WTC11 (cell line): ENCODE data around the gene CEP76. TPM values are rescaled to one million over a fixed set of nuclear protein-coding genes. Genes with fewer than 3 reads are reported as not detected.
"Not testable (repeated sequence)": the region's sequence is repeated elsewhere in the genome, so short reads cannot be mapped to it uniquely, and the experiment has no call there.

Experiments
- ATAC-seq: fragments of 200-7000 bp; cut with Tn5 transposase; 2 replicates; pipeline ENCODE4 v1.10.0; 2021; ENCODE audit warnings: mild to moderate bottlenecking, moderate library complexity
- CTCF ChIA-PET: fragments of 300-600 bp; sonication (Branson Sonifier 250); formaldehyde crosslinking; loops from one replicate; lab custom pipeline; 2021; ENCODE audit warnings: antibody characterized with exemption; lab: Charles Lee
- POLR2A ChIA-PET: fragments of 350-600 bp; sonication (Branson Sonifier 250); formaldehyde crosslinking; loops from one replicate; lab custom pipeline; 2021; ENCODE audit warnings: antibody characterized with exemption; lab: Charles Lee
- DNase-seq: peaks from one replicate; pipeline ENCODE4 v3.0.0; 2021; ENCODE audit warnings: low spot score
- H3K27ac Mint-ChIP-seq: 2 replicates; pipeline ENCODE4 v1.8.0; 2021; ENCODE audit warnings: mixed read lengths
- H3K27me3 Mint-ChIP-seq: 2 replicates; pipeline ENCODE4 v1.8.0; 2021; ENCODE audit warnings: low read depth, mild to moderate bottlenecking, moderate library complexity, mixed read lengths
- H3K36me3 Mint-ChIP-seq: 2 replicates; pipeline ENCODE4 v1.8.0; 2021; ENCODE audit warnings: mixed read lengths
- H3K4me1 Mint-ChIP-seq: 2 replicates; pipeline ENCODE4 v1.8.0; 2022; ENCODE audit warnings: mixed read lengths
- H3K4me3 Mint-ChIP-seq: 2 replicates; pipeline ENCODE4 v1.8.0; 2021; ENCODE audit warnings: mild to moderate bottlenecking, moderate library complexity, mixed read lengths
- H3K9me3 Mint-ChIP-seq: 2 replicates; pipeline ENCODE4 v1.8.0; 2021; ENCODE audit warnings: mixed read lengths
- CREM ChIP-seq: sonication (generic); formaldehyde crosslinking; IDR thresholded peaks from 2 replicates; pipeline ENCODE4 v1.8.1; 2022; ENCODE audit warnings: mild to moderate bottlenecking, missing genetic modification reagents, moderate library complexity
- EMX1 ChIP-seq: fragments of 250-450 bp; sonication (Bioruptor Pico); IDR thresholded peaks from 2 replicates; pipeline ENCODE4 v1.8.0; 2021; ENCODE audit warnings: mild to moderate bottlenecking
- FOXP4 ChIP-seq: sonication (generic); formaldehyde crosslinking; IDR thresholded peaks from 2 replicates; pipeline ENCODE4 v1.8.0; 2022; ENCODE audit warnings: mild to moderate bottlenecking, missing genetic modification reagents
- MYBL2 ChIP-seq: sonication (generic); formaldehyde crosslinking; IDR thresholded peaks from 2 replicates; pipeline ENCODE4 v1.8.1; 2023; ENCODE audit warnings: mild to moderate bottlenecking, moderate library complexity, missing genetic modification reagents
- OVOL2 ChIP-seq: fragments of 250-450 bp; sonication (Bioruptor Pico); IDR thresholded peaks from 2 replicates; pipeline ENCODE4 v1.9.0; 2021; ENCODE audit warnings: mild to moderate bottlenecking, borderline replicate concordance
- PRRX2 ChIP-seq: fragments of 250-450 bp; sonication (Bioruptor Pico); IDR thresholded peaks from 2 replicates; pipeline ENCODE4 v1.8.0; 2021; ENCODE audit warnings: mild to moderate bottlenecking
- RORB ChIP-seq: fragments of 250-450 bp; sonication (Bioruptor Pico); IDR thresholded peaks from 2 replicates; pipeline ENCODE4 v1.9.0; 2021; ENCODE audit warnings: mild to moderate bottlenecking
- SMAD3 ChIP-seq: sonication (generic); formaldehyde crosslinking; IDR thresholded peaks from 2 replicates; pipeline ENCODE4 v1.8.0; 2022; ENCODE audit warnings: missing genetic modification reagents, mild to moderate bottlenecking, borderline replicate concordance
- SOX15 ChIP-seq: fragments of 250-450 bp; sonication (Bioruptor Pico); IDR thresholded peaks from 2 replicates; pipeline ENCODE4 v1.9.0; 2021; ENCODE audit warnings: mild to moderate bottlenecking
- TEAD1 ChIP-seq: sonication (generic); formaldehyde crosslinking; IDR thresholded peaks from 2 replicates; pipeline ENCODE4 v1.8.0; 2022; ENCODE audit warnings: mild to moderate bottlenecking, missing genetic modification reagents
- USF2 ChIP-seq: sonication (generic); formaldehyde crosslinking; IDR thresholded peaks from 2 replicates; pipeline ENCODE4 v1.8.1; 2023; ENCODE audit warnings: mild to moderate bottlenecking, missing genetic modification reagents, moderate library complexity
- ZBTB43 ChIP-seq: sonication (generic); formaldehyde crosslinking; IDR thresholded peaks from 2 replicates; pipeline ENCODE4 v1.8.1; 2023; ENCODE audit warnings: mild to moderate bottlenecking, missing genetic modification reagents
- ZNF396 ChIP-seq: fragments of 250-450 bp; sonication (Bioruptor Pico); IDR thresholded peaks from 2 replicates; pipeline ENCODE4 v1.8.0; 2021; ENCODE audit warnings: mild to moderate bottlenecking, moderate library complexity, borderline replicate concordance
- total RNA-seq: library from RNA; stranded (reverse); gene quantifications from 3 replicates; pipeline ENCODE4 v1.2.3, GENCODE V29; 2021
- TF ChIP-seq, protein P1 (sequence below): fragments of 250-450 bp; sonication (Bioruptor Pico); IDR thresholded peaks from 2 replicates; pipeline ENCODE4 v1.9.0; 2021; ENCODE audit warnings: mild to moderate bottlenecking
- TF ChIP-seq, protein P2 (sequence below): sonication (generic); formaldehyde crosslinking; IDR thresholded peaks from 2 replicates; pipeline ENCODE4 v1.8.1; 2023; ENCODE audit warnings: mild to moderate bottlenecking, missing genetic modification reagents

The CEP76 gene
- total RNA-seq, 1 experiment from 2014 or later: 16.9 TPM

DNA sequence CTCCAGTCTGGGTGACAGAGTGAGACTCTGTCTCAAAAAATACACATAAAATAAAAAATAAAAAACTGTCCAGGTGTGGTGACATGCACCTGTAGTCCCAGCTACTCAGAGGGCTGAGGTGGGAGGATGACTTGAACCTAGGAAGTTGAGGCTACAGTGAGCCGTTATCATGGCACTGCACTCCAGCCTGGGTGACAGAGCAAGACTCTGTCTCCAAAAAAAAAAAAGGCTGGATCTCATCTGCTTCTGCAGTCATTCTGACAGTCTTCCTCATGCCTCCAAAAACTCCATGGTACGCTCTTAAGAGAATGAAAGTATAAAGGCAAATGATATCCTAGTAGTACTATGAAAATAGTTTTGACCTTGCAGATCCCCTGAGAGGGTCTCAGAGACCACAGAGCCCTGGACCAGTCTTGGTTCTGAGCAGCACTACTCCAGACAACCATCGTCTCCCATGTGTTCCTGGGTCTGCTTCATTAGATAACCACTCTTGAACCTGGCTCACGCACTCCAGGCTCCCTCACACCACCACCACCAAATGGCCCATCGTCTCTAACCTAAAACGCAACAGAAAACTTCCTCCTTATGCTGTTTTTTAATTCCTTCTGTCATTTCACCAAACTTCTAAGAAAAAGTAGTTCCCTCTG, 70.6 kb downstream of the CEP76 start:
- peaks cover 16% of the 10 kb centered on the region for H3K36me3 Mint-ChIP-seq
- ChIA-PET POLR2A (no interaction called here), CTCF (no interaction called here)
- H3K27me3 Mint-ChIP-seq: no peaks in the 10 kb centered on the region
- TF ChIP-seq, protein P1, sequence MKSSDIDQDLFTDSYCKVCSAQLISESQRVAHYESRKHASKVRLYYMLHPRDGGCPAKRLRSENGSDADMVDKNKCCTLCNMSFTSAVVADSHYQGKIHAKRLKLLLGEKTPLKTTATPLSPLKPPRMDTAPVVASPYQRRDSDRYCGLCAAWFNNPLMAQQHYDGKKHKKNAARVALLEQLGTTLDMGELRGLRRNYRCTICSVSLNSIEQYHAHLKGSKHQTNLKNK (CRISPR knock-in tag): no peak
- no peak overlapping the region for H3K4me3 Mint-ChIP-seq
- peaks cover 5% of the 10 kb centered on the region; the same call in 1 of the 2 replicates for H3K4me1 Mint-ChIP-seq
- 0 out of 2 replicates have a peak overlapping the region, but pooled peaks have one; percentile 34 for H3K27ac Mint-ChIP-seq
- H3K9me3 Mint-ChIP-seq: peaks cover 5% of the 10 kb centered on the region; the same call in 1 of the 2 replicates
- no peak for DNase-seq
- no peak for ATAC-seq

GRCh38 chr18:12630136-12630535, 72.4 kb downstream of the CEP76 start:
- DNase-seq (no peak), ATAC-seq (no peak)
- Mint-ChIP-seq H3K27me3 (no peaks in the 10 kb centered on the region), H3K4me1 (peaks cover 5% of the 10 kb centered on the region; the same call in 1 of the 2 replicates), H3K9me3 (peaks cover 5% of the 10 kb centered on the region; the same call in 1 of the 2 replicates), H3K36me3 (peaks cover 16% of the 10 kb centered on the region), H3K27ac (no peak overlapping the region)
- CTCF ChIA-PET: no interaction called here
- POLR2A ChIA-PET: no interaction called here
- no peak for TF ChIP-seq RORB
- TF ChIP-seq EMX1 (CRISPR knock-in tag): no peak
- no peak for TF ChIP-seq SMAD3 (CRISPR knock-in tag)
- TF ChIP-seq, protein P1 (CRISPR knock-in tag): no peak
- TF ChIP-seq FOXP4 (CRISPR knock-in tag): no peak
- no peak for TF ChIP-seq USF2
- no peak for TF ChIP-seq MYBL2
- TF ChIP-seq OVOL2 (CRISPR knock-in tag): no peak
- TF ChIP-seq, all 79 proteins: peak for 0
- H3K4me3 Mint-ChIP-seq: no peak overlapping the region

DNA sequence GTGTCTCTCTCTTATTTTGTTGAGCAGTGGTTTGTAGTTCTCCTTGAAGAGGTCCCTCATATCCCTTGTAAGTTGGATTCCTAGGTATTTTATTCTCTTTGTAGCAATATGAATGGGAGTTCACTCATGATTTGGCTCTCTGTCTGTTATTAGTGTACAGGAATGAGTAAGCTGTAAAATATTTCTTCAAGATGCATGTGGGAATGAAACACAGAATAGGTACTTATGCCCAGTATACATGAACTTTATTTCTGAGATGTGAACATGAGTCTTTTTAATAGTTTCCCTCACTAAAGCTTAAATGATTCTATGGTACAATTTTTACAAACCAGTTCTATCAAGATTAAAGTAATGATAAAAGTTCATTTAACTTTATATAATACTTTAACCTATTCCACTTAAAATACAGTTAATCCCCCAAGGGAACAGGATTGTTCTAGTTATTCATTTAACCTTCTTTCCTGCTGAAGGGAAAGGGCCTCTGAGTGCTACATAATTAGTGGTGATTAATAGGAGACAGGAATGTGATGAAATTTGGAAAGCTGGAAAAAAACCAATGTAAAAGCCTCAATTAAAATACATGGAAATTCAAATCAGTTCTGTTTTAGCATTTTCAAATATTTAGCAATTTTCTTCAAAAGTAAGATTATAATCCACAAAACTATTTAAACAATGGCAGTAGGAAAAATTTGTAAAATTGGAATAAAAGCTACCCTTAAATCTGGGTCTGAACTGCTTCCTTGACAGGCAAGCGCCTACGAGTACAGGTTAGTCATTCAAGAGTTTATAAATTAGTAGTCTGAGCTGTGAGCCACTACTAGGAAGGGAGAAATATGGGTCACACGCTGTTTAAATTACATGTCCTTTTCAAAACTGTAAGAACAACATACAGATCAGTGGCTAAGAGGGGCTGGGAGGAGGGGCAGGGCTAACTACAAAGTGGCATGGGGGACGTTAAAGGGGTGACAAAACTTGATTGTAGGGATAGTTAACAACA, 73.5 kb downstream of the CEP76 start:
- Mint-ChIP-seq H3K4me3 (no peak overlapping the region), H3K4me1 (peaks cover 5% of the 10 kb centered on the region; the same call in 1 of the 2 replicates)
- TF ChIP-seq TEAD1 (CRISPR knock-in tag): no peak
- no peak for TF ChIP-seq MYBL2
- TF ChIP-seq ZBTB43: no peak
- TF ChIP-seq PRRX2: no peak
- TF ChIP-seq SOX15 (CRISPR knock-in tag): no peak
- TF ChIP-seq, protein P2, sequence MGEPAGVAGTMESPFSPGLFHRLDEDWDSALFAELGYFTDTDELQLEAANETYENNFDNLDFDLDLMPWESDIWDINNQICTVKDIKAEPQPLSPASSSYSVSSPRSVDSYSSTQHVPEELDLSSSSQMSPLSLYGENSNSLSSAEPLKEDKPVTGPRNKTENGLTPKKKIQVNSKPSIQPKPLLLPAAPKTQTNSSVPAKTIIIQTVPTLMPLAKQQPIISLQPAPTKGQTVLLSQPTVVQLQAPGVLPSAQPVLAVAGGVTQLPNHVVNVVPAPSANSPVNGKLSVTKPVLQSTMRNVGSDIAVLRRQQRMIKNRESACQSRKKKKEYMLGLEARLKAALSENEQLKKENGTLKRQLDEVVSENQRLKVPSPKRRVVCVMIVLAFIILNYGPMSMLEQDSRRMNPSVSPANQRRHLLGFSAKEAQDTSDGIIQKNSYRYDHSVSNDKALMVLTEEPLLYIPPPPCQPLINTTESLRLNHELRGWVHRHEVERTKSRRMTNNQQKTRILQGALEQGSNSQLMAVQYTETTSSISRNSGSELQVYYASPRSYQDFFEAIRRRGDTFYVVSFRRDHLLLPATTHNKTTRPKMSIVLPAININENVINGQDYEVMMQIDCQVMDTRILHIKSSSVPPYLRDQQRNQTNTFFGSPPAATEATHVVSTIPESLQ: no peak
- no peak for TF ChIP-seq ZNF396 (CRISPR knock-in tag)
- no peak for TF ChIP-seq CREM (CRISPR knock-in tag)
- TF ChIP-seq, all 79 proteins: peak for 0
- ATAC-seq (no peak), DNase-seq (no peak)
- POLR2A ChIA-PET: no interaction called here
- no peak overlapping the region for H3K27ac Mint-ChIP-seq
- H3K36me3 Mint-ChIP-seq: peaks cover 16% of the 10 kb centered on the region
- peaks cover 5% of the 10 kb centered on the region; the same call in 1 of the 2 replicates for H3K9me3 Mint-ChIP-seq
- H3K27me3 Mint-ChIP-seq: no peaks in the 10 kb centered on the region
- CTCF ChIA-PET: no interaction called here

GRCh38 chr18:12627199-12627598, 75.3 kb downstream of the CEP76 start:
- H3K27ac Mint-ChIP-seq, H3K27me3 Mint-ChIP-seq, CTCF ChIA-PET, H3K4me3 Mint-ChIP-seq, ATAC-seq, DNase-seq, POLR2A ChIA-PET, H3K4me1 Mint-ChIP-seq, H3K9me3 Mint-ChIP-seq: not testable (repeated sequence)
- H3K36me3 Mint-ChIP-seq: peaks cover 16% of the 10 kb centered on the region
